ENCODE measurements around the gene BRDT. TPM values are rescaled to one million over a fixed set of nuclear protein-coding genes. Genes with fewer than 3 reads are reported as not detected.

BRDT gene
- total RNA-seq, 1 donor from 2014 or later = not detected

- no peaks in the 10 kb centered on the region for H3K27me3 Mint-ChIP-seq (ENCODE audit: unreplicated experiment)
Measured at GRCh38 chr1:91979383-91979782, 30.2 kb downstream of the BRDT start.

GRCh38 chr1:91980663-91981062 lies 31.5 kb downstream of the BRDT start:
- Mint-ChIP-seq H3K36me3 (ENCODE audit: low read depth, unreplicated experiment) (no peaks in the 10 kb centered on the region), H3K27me3 (ENCODE audit: unreplicated experiment) (no peaks in the 10 kb centered on the region), H3K4me3 (ENCODE audit: unreplicated experiment) (no peak overlapping the region), H3K4me1 (ENCODE audit: unreplicated experiment) (no peaks in the 10 kb centered on the region), H3K9me3 (ENCODE audit: unreplicated experiment) (no peaks in the 10 kb centered on the region), H3K27ac (ENCODE audit: unreplicated experiment) (no peak overlapping the region)
- no peak for DNase-seq (ENCODE audit: low spot score)
- TF ChIP-seq CTCF (IDR thresholded peaks at IDR 0.05; ENCODE audit: unreplicated experiment) = no peak

More at GRCh38 chr1:91979383-91979782, 30.2 kb downstream of the BRDT start:
- Mint-ChIP-seq H3K4me3 (ENCODE audit: unreplicated experiment) (no peak overlapping the region), H3K36me3 (ENCODE audit: low read depth, unreplicated experiment) (no peaks in the 10 kb centered on the region), H3K27ac (ENCODE audit: unreplicated experiment) (no peak overlapping the region), H3K4me1 (ENCODE audit: unreplicated experiment) (no peaks in the 10 kb centered on the region), H3K9me3 (ENCODE audit: unreplicated experiment) (no peaks in the 10 kb centered on the region)
- no peak for DNase-seq (ENCODE audit: low spot score)
- TF ChIP-seq CTCF (IDR thresholded peaks at IDR 0.05; ENCODE audit: unreplicated experiment) = no peak

GRCh38 chr1:91981996-91982609 lies 32.9 kb downstream of the BRDT start:
- no peak overlapping the region for H3K4me3 Mint-ChIP-seq (ENCODE audit: unreplicated experiment)
- H3K36me3 Mint-ChIP-seq (ENCODE audit: low read depth, unreplicated experiment) = no peaks in the 10 kb centered on the region
- no peaks in the 10 kb centered on the region for H3K27me3 Mint-ChIP-seq (ENCODE audit: unreplicated experiment)
- no peak for TF ChIP-seq CTCF (IDR thresholded peaks at IDR 0.05; ENCODE audit: unreplicated experiment)
- no peaks in the 10 kb centered on the region for H3K4me1 Mint-ChIP-seq (ENCODE audit: unreplicated experiment)
- DNase-seq (ENCODE audit: low spot score) = no peak
- no peaks in the 10 kb centered on the region for H3K9me3 Mint-ChIP-seq (ENCODE audit: unreplicated experiment)
- no peak overlapping the region for H3K27ac Mint-ChIP-seq (ENCODE audit: unreplicated experiment)

- no peak for DNase-seq (ENCODE audit: low spot score)
- Mint-ChIP-seq H3K9me3 (ENCODE audit: unreplicated experiment) (no peaks in the 10 kb centered on the region), H3K36me3 (ENCODE audit: low read depth, unreplicated experiment) (no peaks in the 10 kb centered on the region), H3K27me3 (ENCODE audit: unreplicated experiment) (no peaks in the 10 kb centered on the region), H3K4me1 (ENCODE audit: unreplicated experiment) (no peaks in the 10 kb centered on the region), H3K27ac (ENCODE audit: unreplicated experiment) (no peak overlapping the region), H3K4me3 (ENCODE audit: unreplicated experiment) (no peak overlapping the region)
- no peak for TF ChIP-seq CTCF (IDR thresholded peaks at IDR 0.05; ENCODE audit: unreplicated experiment)
Measured at GRCh38 chr1:91993256-91993655, 44.1 kb downstream of the BRDT start.

- no peak overlapping the region for H3K4me3 Mint-ChIP-seq (ENCODE audit: unreplicated experiment)
- peak; percentile 40 for DNase-seq (ENCODE audit: low spot score)
- TF ChIP-seq CTCF (IDR thresholded peaks at IDR 0.05; ENCODE audit: unreplicated experiment) = peak; percentile 57
Measured at GRCh38 chr1:91997607-91998195, 48.5 kb downstream of the BRDT start.

More at GRCh38 chr1:91997607-91998195, 48.5 kb downstream of the BRDT start:
- no peaks in the 10 kb centered on the region for H3K4me1 Mint-ChIP-seq (ENCODE audit: unreplicated experiment)
- H3K27ac Mint-ChIP-seq (ENCODE audit: unreplicated experiment) = peak overlapping the region; percentile 22
- H3K27me3 Mint-ChIP-seq (ENCODE audit: unreplicated experiment) = no peaks in the 10 kb centered on the region
- no peaks in the 10 kb centered on the region for H3K9me3 Mint-ChIP-seq (ENCODE audit: unreplicated experiment)
- H3K36me3 Mint-ChIP-seq (ENCODE audit: low read depth, unreplicated experiment) = no peaks in the 10 kb centered on the region

Data from endothelial cell (in vitro differentiated cells).